RWPE1 (cell line): ENCODE results near the gene TTC32.

ENCODE experiments used
- CTCF ChIA-PET: fragments of 350-600 bp; sonication (Branson Sonifier 250); formaldehyde crosslinking; extraction: SDS; loops from one replicate; lab custom pipeline; 2021; lab: Yijun Ruan, JAX
- POLR2A ChIA-PET: fragments of 400-600 bp; formaldehyde crosslinking; extraction: SDS; loops from one replicate; lab custom pipeline; 2020; ENCODE audit warnings: antibody characterized with exemption; ENCODE audit not compliant: low non-redundant PET; lab: Yijun Ruan, JAX
- DNase-seq: peaks from one replicate; pipeline ENCODE4 v3.0.0; 2012; ENCODE audit warnings: low spot score
- H3K27ac ChIP-seq: fragments of 450-650 bp; 2 replicates; pipeline ENCODE4 v1.5.1; 2017
- CTCF ChIP-seq: fragments of 450-650 bp; conservative IDR thresholded peaks from 2 replicates; pipeline ENCODE4 v1.5.1; 2017; ENCODE audit warnings: low read depth, mild to moderate bottlenecking

The TTC32 gene

GRCh38 chr2:19901442-19902215, at the start of gene TTC32:
TSS of gene TTC32 (minus strand) at chr2:19901983. CDS start at chr2:19901854, 129 bp downstream.
- CTCF ChIA-PET = interaction anchor here (0.5 kb wide), 1 partner anchor 1981 kb away, joined by 3 read pairs; no protein-coding TSS in a partner anchor
- POLR2A ChIA-PET = interaction anchor here (0.5 kb wide), 1 partner anchor 14 kb away, joined by 4 read pairs; no protein-coding TSS in a partner anchor
- DNase-seq = peak; percentile 96
- TF ChIP-seq CTCF = no peak
- H3K27ac ChIP-seq = peak within 1 kb of the TSS; percentile 94

- POLR2A ChIA-PET = no interaction called here
- DNase-seq = no peak
- TF ChIP-seq CTCF = no peak
- CTCF ChIA-PET = interaction anchor here (0.7 kb wide), 3 partner anchors 9 to 792 kb away, joined by 3 to 4 read pairs (median 3); no protein-coding TSS in a partner anchor
- no peak overlapping the region for H3K27ac ChIP-seq
Observed at GRCh38 chr2:19949071-19949470, 47.3 kb upstream of the TTC32 start.

- CTCF ChIA-PET = interaction anchor here (1.0 kb wide), 1 partner anchor 8 kb away, joined by 4 read pairs; no protein-coding TSS in a partner anchor
- POLR2A ChIA-PET = no interaction called here
- DNase-seq = no peak
- no peak overlapping the region for H3K27ac ChIP-seq
- no peak for TF ChIP-seq CTCF
Observed at GRCh38 chr2:19947184-19947940, 45.6 kb upstream of the TTC32 start.

GRCh38 chr2:19944205-19944845, 42.5 kb upstream of the TTC32 start:
- no peak for DNase-seq
- POLR2A ChIA-PET = no interaction called here
- CTCF ChIA-PET = no interaction called here
- H3K27ac ChIP-seq = no peak overlapping the region
- no peak for TF ChIP-seq CTCF

- DNase-seq = no peak
- no peak for TF ChIP-seq CTCF
- CTCF ChIA-PET = no interaction called here
- H3K27ac ChIP-seq = no peak overlapping the region
- POLR2A ChIA-PET = no interaction called here
Observed at GRCh38 chr2:19943189-19943588, 41.4 kb upstream of the TTC32 start.

- H3K27ac ChIP-seq = no peak overlapping the region
- DNase-seq = no peak
- no peak for TF ChIP-seq CTCF
- ChIA-PET POLR2A (no interaction called here), CTCF (interaction anchor here (0.6 kb wide), 1 partner anchor 411 kb away, joined by 3 read pairs; no protein-coding TSS in a partner anchor)
Observed at GRCh38 chr2:19942199-19942598, 40.4 kb upstream of the TTC32 start.
